ENCODE measurements around the gene LTB4R.

GRCh38 chr14:24339284-24340151 is 28.2 kb downstream of the LTB4R start, which contains the start of gene RIPK3:
- TF ChIP-seq CTCF (conservative IDR thresholded peaks at IDR 0.05 in 1 of 2, IDR thresholded peaks at IDR 0.05 in 1 of 2; ENCODE audit: low read depth in 1 of 2, low read length in 2 of 2), result no peak
- TF ChIP-seq EZH2 (IDR thresholded peaks at IDR 0.05; ENCODE audit: low read length, missing control alignments), result no peak

Data from fibroblast of lung (primary cell).